Stimulated activated CD4-positive, alpha-beta T cell treated with anti-CD3 and anti-CD28 coated beads, Interleukin-1b, Interleukin-23, amount 100 ng/mL, for 4 hours (primary cell): ENCODE data around the gene ACER1.
A peak's percentile ranks its signal among the peaks of the same experiment; 100 is the strongest.
"Not testable (repeated sequence)": the region's sequence is repeated elsewhere in the genome, so short reads cannot be mapped to it uniquely, and the experiment has no call there.

Source experiments
- DNase-seq, 2 donors: peaks; one replicate each; pipeline ENCODE4 v3.0.0-alpha.2; 2020; ENCODE audit warnings: low read depth in 2 of 2

ACER1 gene

GRCh38 chr19:6333439-6333838 is at the start of gene ACER1:
TSS of gene ACER1 (minus strand) at chr19:6333612. CDS start at chr19:6333551, 61 bp downstream.
- DNase-seq = no peak

GRCh38 chr19:6383188-6383587 is 49.8 kb upstream of the ACER1 start:
- no peak for DNase-seq

- DNase-seq = no peak
These were observed 47.8 kb upstream of the ACER1 start for GRCh38 chr19:6381030-6381750.

GRCh38 chr19:6379744-6380143 is 46.3 kb upstream of the ACER1 start:
- DNase-seq = no peak

GRCh38 chr19:6378486-6378885 is 45.1 kb upstream of the ACER1 start:
- no peak for DNase-seq

- DNase-seq = no peak
These were observed 44.6 kb upstream of the ACER1 start for GRCh38 chr19:6378041-6378440.

GRCh38 chr19:6376512-6377190 is 43.2 kb upstream of the ACER1 start:
- no peak for DNase-seq

GRCh38 chr19:6375411-6376010 is 42.1 kb upstream of the ACER1 start, which contains the start of gene PSPN:
TSS of gene PSPN (minus strand) at chr19:6375933. CDS start at chr19:6375849, 84 bp downstream.
- no peak for DNase-seq

GRCh38 chr19:6374711-6375410 is 41.4 kb upstream of the ACER1 start:
- no peak for DNase-seq

GRCh38 chr19:6374161-6374709 is 40.8 kb upstream of the ACER1 start:
- DNase-seq = no peak

GRCh38 chr19:6373813-6374108 is 40.3 kb upstream of the ACER1 start:
- no peak for DNase-seq

GRCh38 chr19:6373096-6373812 is 39.8 kb upstream of the ACER1 start:
- peak; percentile 99 to 100 for DNase-seq

- DNase-seq = peak; percentile 81 to 92
These were observed 39.2 kb upstream of the ACER1 start, which contains the start of gene ALKBH7 for GRCh38 chr19:6372594-6373095. TSS of gene ALKBH7 (plus strand) at chr19:6372794. CDS start at chr19:6372821, 27 bp downstream.

GRCh38 chr19:6364353-6364752 is 30.9 kb upstream of the ACER1 start:
- DNase-seq = no peak

GRCh38 chr19:6362351-6362801 is 29.0 kb upstream of the ACER1 start:
- DNase-seq = no peak

- DNase-seq = no peak
These were observed 28.6 kb upstream of the ACER1 start for GRCh38 chr19:6362027-6362350.

GRCh38 chr19:6360857-6361216 is 27.4 kb upstream of the ACER1 start:
- not testable (repeated sequence) for DNase-seq

- DNase-seq = not testable (repeated sequence)
These were observed 27.0 kb upstream of the ACER1 start for GRCh38 chr19:6360445-6360844.

- no peak for DNase-seq
These were observed 26.3 kb upstream of the ACER1 start for GRCh38 chr19:6359568-6360341.

- no peak for DNase-seq
These were observed 24.6 kb upstream of the ACER1 start for GRCh38 chr19:6358003-6358402.
